Liver (tissue), 9 donors: ENCODE results near the gene TULP4. TPM values are rescaled to one million over a fixed set of nuclear protein-coding genes. Genes with fewer than 3 reads are reported as not detected.

Source experiments
- DNase-seq: peaks from one replicate; pipeline ENCODE4 v3.0.0-alpha.2; 2017; ENCODE audit warnings: low spot score
- H3K27ac ChIP-seq, 2 donors: one replicate each; pipeline ENCODE4 v1.7.0; 2013; ENCODE audit warnings: inconsistent platforms in 2 of 2, low read length in 2 of 2, control low read depth in 1 of 2, low read depth in 1 of 2, mild to moderate bottlenecking in 1 of 2
- H3K27me3 ChIP-seq, 4 donors: one replicate each; pipeline versions ENCODE4 v1.6.1 to v1.7.0; 2013; ENCODE audit warnings: low read length in 3 of 4, inconsistent platforms in 1 of 4, mild to moderate bottlenecking in 1 of 4, moderate library complexity in 1 of 4; ENCODE audit not compliant: control insufficient read depth in 4 of 4, insufficient read depth in 4 of 4
- H3K36me3 ChIP-seq, 4 donors: one replicate each; pipeline versions ENCODE4 v1.6.1 to v1.7.0; 2013; ENCODE audit warnings: low read length in 3 of 4, mild to moderate bottlenecking in 3 of 4, low read depth in 1 of 4, moderate library complexity in 1 of 4; ENCODE audit not compliant: control insufficient read depth in 4 of 4, insufficient read depth in 3 of 4
- H3K4me1 ChIP-seq, 4 donors: one replicate each; pipeline versions ENCODE4 v1.6.1 to v1.7.0; 2013; ENCODE audit warnings: low read length in 3 of 4, mild to moderate bottlenecking in 3 of 4, moderate library complexity in 1 of 4; ENCODE audit not compliant: control insufficient read depth in 4 of 4, insufficient read depth in 4 of 4
- H3K4me3 ChIP-seq, 3 donors: one replicate each; pipeline versions ENCODE4 v1.6.1 to v1.7.0; 2013; ENCODE audit warnings: low read length in 3 of 3, control low read depth in 1 of 3, low read depth in 1 of 3, mild to moderate bottlenecking in 1 of 3
- H3K9ac ChIP-seq, 2 donors: one replicate each; pipeline ENCODE4 v1.7.0; 2013; ENCODE audit warnings: low read length in 2 of 2, mild to moderate bottlenecking in 2 of 2, moderate library complexity in 2 of 2, control low read depth in 1 of 2, low read depth in 1 of 2
- H3K9me3 ChIP-seq, 4 donors: one replicate each; pipeline versions ENCODE4 v1.6.1 to v1.7.0; 2013; ENCODE audit warnings: low read length in 3 of 4; ENCODE audit not compliant: control insufficient read depth in 4 of 4
- CTCF ChIP-seq: fragments of 150-350 bp; IDR thresholded peaks from 2 replicates; pipeline ENCODE4 v1.5.1; 2017; ENCODE audit warnings: improper control_type of control experiment, low read depth, low read length; ENCODE audit not compliant: missing input control
- EGR1 ChIP-seq, 2 donors: IDR thresholded peaks; 2 replicates each; pipeline ENCODE4 v1.6.1; 2016 to 2018; ENCODE audit warnings: antibody characterized with exemption in 2 of 2, low read depth in 2 of 2
- FOXA1 ChIP-seq: IDR thresholded peaks from 2 replicates; pipeline ENCODE4 v1.6.1; 2016; ENCODE audit warnings: antibody characterized with exemption
- GABPA ChIP-seq, 2 donors: IDR thresholded peaks in 1 of 2; conservative IDR thresholded peaks in 1 of 2; 2 replicates each; pipeline ENCODE4 v1.6.1; 2016; ENCODE audit warnings: antibody characterized with exemption in 2 of 2, mild to moderate bottlenecking in 1 of 2, moderate library complexity in 1 of 2
- HNF4A ChIP-seq, 2 donors: conservative IDR thresholded peaks; 2 replicates each; pipeline ENCODE4 v1.6.1; 2016; ENCODE audit warnings: antibody characterized with exemption in 2 of 2, mild to moderate bottlenecking in 2 of 2
- HNF4G ChIP-seq: IDR thresholded peaks from 2 replicates; pipeline ENCODE4 v1.6.1; 2016; ENCODE audit warnings: antibody characterized with exemption
- JUND ChIP-seq, 2 donors: IDR thresholded peaks; 2 replicates each; pipeline ENCODE4 v1.6.1; 2016; ENCODE audit warnings: antibody characterized with exemption in 2 of 2
- NR2F2 ChIP-seq: IDR thresholded peaks from 2 replicates; pipeline ENCODE4 v1.6.1; 2016; ENCODE audit warnings: antibody characterized with exemption
- RAD21 ChIP-seq, 2 donors: IDR thresholded peaks; 2 replicates each; pipeline ENCODE4 v1.6.1; 2016; ENCODE audit warnings: antibody characterized with exemption in 2 of 2, mild to moderate bottlenecking in 2 of 2
- REST ChIP-seq: IDR thresholded peaks from 2 replicates; pipeline ENCODE4 v1.6.1; 2016; ENCODE audit warnings: antibody characterized with exemption, mild to moderate bottlenecking
- SP1 ChIP-seq: IDR thresholded peaks from 2 replicates; pipeline ENCODE4 v1.6.1; 2018; ENCODE audit warnings: antibody characterized with exemption, mild to moderate bottlenecking
- TAF1 ChIP-seq: conservative IDR thresholded peaks from 2 replicates; pipeline ENCODE4 v1.6.1; 2016; ENCODE audit warnings: antibody characterized with exemption, mild to moderate bottlenecking
- YY1 ChIP-seq: IDR thresholded peaks from 2 replicates; pipeline ENCODE4 v1.6.1; 2016; ENCODE audit warnings: antibody characterized with exemption, mild to moderate bottlenecking
- WGBS: extraction: QIAGEN DNeasy Blood & Tissue Kit; methylation state at CpG from one replicate; pipeline ENCODE4 v1.1.7; 2013; 5-methylcytosine and 5-hydroxymethylcytosine counted together
- polyA plus RNA-seq, 2 donors: library from polyadenylated mRNA; stranded (reverse) in 1 of 2; unstranded in 1 of 2; fragments of 200-250 nt in 1 of 2; fragments of >200 nt in 1 of 2; fragmentation: Nextera tagmentation in 1 of 2; extraction: Ambion mirVana in 1 of 2; gene quantifications; one replicate each; pipeline versions ENCODE4 v1.2.1 to v1.2.3, GENCODE V29; 2013 to 2015
- total RNA-seq, 2 donors: library from RNA; depleted of rRNA; stranded (reverse); fragments of >200 nt; gene quantifications; one replicate each; pipeline ENCODE4 v1.2.3, GENCODE V29; 2014
- TF ChIP-seq, protein P1 (sequence below): IDR thresholded peaks from 2 replicates; pipeline ENCODE4 v1.6.1; 2016; ENCODE audit warnings: antibody characterized with exemption
- TF ChIP-seq, protein P2 (sequence below): IDR thresholded peaks from 2 replicates; pipeline ENCODE4 v1.6.1; 2016; ENCODE audit warnings: antibody characterized with exemption
- donor health status: healthy.
- donor health status: healthy.
- donor health status: healthy.
- donor health status: healthy.
- donor health status: healthy.

The TULP4 gene
- total and polyA plus RNA-seq, 4 donors = 2.2 to 53.3 (median 18.0) TPM

- Histone ChIP-seq H3K36me3 (peaks cover 4 to 9% (median 5%) of the 10 kb centered on the region in 4 donors), H3K27me3 (no peaks in the 10 kb centered on the region), H3K9me3 (no peaks in the 10 kb centered on the region), H3K4me1 (no peaks in the 10 kb centered on the region), H3K4me3 (no peak overlapping the region), H3K9ac (no peak overlapping the region), H3K27ac (no peak overlapping the region)
- DNase-seq = no peak
- TF ChIP-seq RAD21 (IDR thresholded peaks at IDR 0.05) = no peak
- TF ChIP-seq EGR1 (IDR thresholded peaks at IDR 0.05; ENCODE audit: low read depth in 2 of 2) = no peak
- TF ChIP-seq CTCF = no peak
- no peak for TF ChIP-seq SP1
- no peak for TF ChIP-seq FOXA1
- no peak for TF ChIP-seq JUND (IDR thresholded peaks at IDR 0.05)
- no peak for TF ChIP-seq HNF4A (conservative IDR thresholded peaks at IDR 0.05)
- TF ChIP-seq, protein P1, sequence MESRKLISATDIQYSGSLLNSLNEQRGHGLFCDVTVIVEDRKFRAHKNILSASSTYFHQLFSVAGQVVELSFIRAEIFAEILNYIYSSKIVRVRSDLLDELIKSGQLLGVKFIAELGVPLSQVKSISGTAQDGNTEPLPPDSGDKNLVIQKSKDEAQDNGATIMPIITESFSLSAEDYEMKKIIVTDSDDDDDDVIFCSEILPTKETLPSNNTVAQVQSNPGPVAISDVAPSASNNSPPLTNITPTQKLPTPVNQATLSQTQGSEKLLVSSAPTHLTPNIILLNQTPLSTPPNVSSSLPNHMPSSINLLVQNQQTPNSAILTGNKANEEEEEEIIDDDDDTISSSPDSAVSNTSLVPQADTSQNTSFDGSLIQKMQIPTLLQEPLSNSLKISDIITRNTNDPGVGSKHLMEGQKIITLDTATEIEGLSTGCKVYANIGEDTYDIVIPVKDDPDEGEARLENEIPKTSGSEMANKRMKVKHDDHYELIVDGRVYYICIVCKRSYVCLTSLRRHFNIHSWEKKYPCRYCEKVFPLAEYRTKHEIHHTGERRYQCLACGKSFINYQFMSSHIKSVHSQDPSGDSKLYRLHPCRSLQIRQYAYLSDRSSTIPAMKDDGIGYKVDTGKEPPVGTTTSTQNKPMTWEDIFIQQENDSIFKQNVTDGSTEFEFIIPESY = no peak
- TF ChIP-seq NR2F2 = no peak
- TF ChIP-seq HNF4G = no peak
- TF ChIP-seq GABPA (IDR thresholded peaks at IDR 0.05 in 1 of 2, conservative IDR thresholded peaks at IDR 0.05 in 1 of 2) = no peak
- TF ChIP-seq, protein P2, sequence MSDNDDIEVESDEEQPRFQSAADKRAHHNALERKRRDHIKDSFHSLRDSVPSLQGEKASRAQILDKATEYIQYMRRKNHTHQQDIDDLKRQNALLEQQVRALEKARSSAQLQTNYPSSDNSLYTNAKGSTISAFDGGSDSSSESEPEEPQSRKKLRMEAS = no peak
- WGBS = 84% methylated on average over 5 of the region's 5 CpGs
Measured at GRCh38 chr6:158474961-158475343, 162.7 kb downstream of the TULP4 start.

- 78% methylated on average over 15 of the region's 15 CpGs for WGBS
- no peak overlapping the region for H3K27ac ChIP-seq
- TF ChIP-seq FOXA1 (no peak), JUND (IDR thresholded peaks at IDR 0.05) (no peak), GABPA (IDR thresholded peaks at IDR 0.05 in 1 of 2, conservative IDR thresholded peaks at IDR 0.05 in 1 of 2) (no peak), NR2F2 (no peak), SP1 (no peak), CTCF (no peak), RAD21 (IDR thresholded peaks at IDR 0.05) (no peak), HNF4A (conservative IDR thresholded peaks at IDR 0.05) (no peak), TAF1 (no peak), REST (no peak), YY1 (no peak)
- TF ChIP-seq, protein P2 = no peak
- TF ChIP-seq, protein P1 = no peak
- DNase-seq = no peak
- no peaks in the 10 kb centered on the region for H3K27me3 ChIP-seq
- H3K36me3 ChIP-seq = peaks cover 4 to 15% (median 8%) of the 10 kb centered on the region in 4 donors
- H3K4me1 ChIP-seq = no peaks in the 10 kb centered on the region
- H3K4me3 ChIP-seq = no peak overlapping the region
- no peaks in the 10 kb centered on the region for H3K9me3 ChIP-seq
- H3K9ac ChIP-seq = no peak overlapping the region
Measured at GRCh38 chr6:158475344-158476302, 163.4 kb downstream of the TULP4 start.
